ENCODE results near the gene GRXCR1. TPM values are rescaled to one million over a fixed set of nuclear protein-coding genes. Genes with fewer than 3 reads are reported as not detected.

The GRXCR1 gene
- total RNA-seq, 4 donors from 2014 or later, result not detected

DNA sequence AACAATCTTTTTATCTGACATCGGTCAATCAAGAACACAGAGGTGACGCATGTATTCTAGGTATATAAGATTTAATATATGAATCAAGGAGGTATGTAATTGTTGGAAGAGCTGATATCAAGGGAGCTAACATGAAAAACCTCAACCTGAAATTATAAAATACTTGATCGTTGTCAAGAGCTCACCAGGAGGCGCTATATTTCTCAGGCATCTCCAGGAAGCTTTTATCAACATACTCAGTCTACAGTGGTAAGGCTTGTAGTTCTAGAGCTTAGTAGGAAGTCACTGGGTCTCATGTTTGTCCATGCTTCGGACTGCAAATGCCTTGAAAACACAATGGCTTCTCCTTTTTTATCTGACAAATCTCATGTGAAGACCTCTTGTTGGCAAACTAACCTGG lies 156.1 kb downstream of the GRXCR1 start:
- no peak overlapping the region for H3K4me3 ChIP-seq
- DNase-seq (no peak), ATAC-seq (no peak)
- no peak for TF ChIP-seq POLR2A (IDR thresholded peaks at IDR 0.05)
- TF ChIP-seq, protein P1, sequence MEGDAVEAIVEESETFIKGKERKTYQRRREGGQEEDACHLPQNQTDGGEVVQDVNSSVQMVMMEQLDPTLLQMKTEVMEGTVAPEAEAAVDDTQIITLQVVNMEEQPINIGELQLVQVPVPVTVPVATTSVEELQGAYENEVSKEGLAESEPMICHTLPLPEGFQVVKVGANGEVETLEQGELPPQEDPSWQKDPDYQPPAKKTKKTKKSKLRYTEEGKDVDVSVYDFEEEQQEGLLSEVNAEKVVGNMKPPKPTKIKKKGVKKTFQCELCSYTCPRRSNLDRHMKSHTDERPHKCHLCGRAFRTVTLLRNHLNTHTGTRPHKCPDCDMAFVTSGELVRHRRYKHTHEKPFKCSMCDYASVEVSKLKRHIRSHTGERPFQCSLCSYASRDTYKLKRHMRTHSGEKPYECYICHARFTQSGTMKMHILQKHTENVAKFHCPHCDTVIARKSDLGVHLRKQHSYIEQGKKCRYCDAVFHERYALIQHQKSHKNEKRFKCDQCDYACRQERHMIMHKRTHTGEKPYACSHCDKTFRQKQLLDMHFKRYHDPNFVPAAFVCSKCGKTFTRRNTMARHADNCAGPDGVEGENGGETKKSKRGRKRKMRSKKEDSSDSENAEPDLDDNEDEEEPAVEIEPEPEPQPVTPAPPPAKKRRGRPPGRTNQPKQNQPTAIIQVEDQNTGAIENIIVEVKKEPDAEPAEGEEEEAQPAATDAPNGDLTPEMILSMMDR (IDR thresholded peaks at IDR 0.05 in 4 of 5, conservative IDR thresholded peaks at IDR 0.05 in 1 of 5), result no peak
- no peak overlapping the region for H3K27ac ChIP-seq
- no peaks in the 10 kb centered on the region for H3K9me3 ChIP-seq
- intact Hi-C loops (cut with DNase I; ENCODE audit: low total_unique reads), result no loop called here
- in situ Hi-C loops (cut with MboI; ENCODE audit: low sequenced_read_pairs in 4 of 4), result no loop called here
- no peaks in the 10 kb centered on the region for H3K36me3 ChIP-seq
- no peaks in the 10 kb centered on the region for H3K4me1 ChIP-seq
- H3K27me3 ChIP-seq, result no peaks in the 10 kb centered on the region

DNA sequence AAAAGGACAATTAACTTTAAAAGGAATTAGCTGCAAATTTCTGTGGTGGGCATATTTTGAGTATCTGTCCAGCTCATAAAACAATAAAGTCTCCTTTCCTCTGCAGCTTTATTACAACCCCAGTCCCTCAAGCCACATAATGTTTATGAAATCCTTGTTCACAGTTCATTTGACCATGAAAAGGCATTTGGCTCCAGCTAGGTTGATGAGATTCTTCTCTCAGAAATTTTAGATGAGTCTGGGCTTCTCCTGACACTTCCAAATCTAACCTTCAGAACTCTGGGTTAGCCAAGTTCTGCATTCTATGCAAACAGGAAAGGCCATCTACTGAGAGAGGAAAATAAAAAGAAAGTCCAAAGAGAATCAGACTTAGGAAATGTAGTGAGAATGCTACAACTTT lies 156.8 kb downstream of the GRXCR1 start:
- Histone ChIP-seq H3K4me3 (no peak overlapping the region), H3K27me3 (no peaks in the 10 kb centered on the region), H3K4me1 (no peaks in the 10 kb centered on the region), H3K36me3 (no peaks in the 10 kb centered on the region), H3K27ac (no peak overlapping the region), H3K9me3 (no peaks in the 10 kb centered on the region)
- in situ Hi-C loops (cut with MboI; ENCODE audit: low sequenced_read_pairs in 4 of 4), result no loop called here
- no peak for TF ChIP-seq POLR2A (IDR thresholded peaks at IDR 0.05)
- TF ChIP-seq, protein P1 (IDR thresholded peaks at IDR 0.05 in 4 of 5, conservative IDR thresholded peaks at IDR 0.05 in 1 of 5), result no peak
- DNase-seq (no peak), ATAC-seq (no peak)
- intact Hi-C loops (cut with DNase I; ENCODE audit: low total_unique reads), result no loop called here

DNA sequence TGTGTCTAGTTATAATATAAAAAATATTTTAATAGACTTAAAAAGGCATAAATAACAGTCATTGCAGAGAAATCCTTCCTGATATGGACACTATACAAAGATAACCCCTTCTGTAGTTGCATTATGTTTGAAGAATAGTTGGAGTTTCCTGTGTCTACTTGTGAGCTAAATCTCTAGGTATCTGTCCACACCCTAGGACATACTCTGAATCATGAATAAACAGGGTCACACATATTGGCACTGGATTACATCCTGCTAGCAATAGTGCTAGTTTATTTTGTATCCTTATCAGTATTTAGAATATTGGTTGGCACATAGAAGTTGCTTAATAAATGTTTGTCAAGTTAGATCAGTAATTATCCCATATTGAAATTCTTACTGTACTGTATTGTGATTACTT lies 173.9 kb downstream of the GRXCR1 start:
- DNase-seq, result no peak
- ATAC-seq, result no peak
- no peaks in the 10 kb centered on the region for H3K36me3 ChIP-seq
- intact Hi-C loops (cut with DNase I; ENCODE audit: low total_unique reads), result no loop called here
- no peak overlapping the region for H3K27ac ChIP-seq
- no peak overlapping the region for H3K4me3 ChIP-seq
- in situ Hi-C loops (cut with MboI; ENCODE audit: low sequenced_read_pairs in 4 of 4), result no loop called here
- H3K27me3 ChIP-seq, result no peaks in the 10 kb centered on the region
- TF ChIP-seq, protein P1 (IDR thresholded peaks at IDR 0.05 in 4 of 5, conservative IDR thresholded peaks at IDR 0.05 in 1 of 5), result no peak
- TF ChIP-seq POLR2A (IDR thresholded peaks at IDR 0.05), result no peak
- no peaks in the 10 kb centered on the region for H3K9me3 ChIP-seq
- no peaks in the 10 kb centered on the region for H3K4me1 ChIP-seq

DNA sequence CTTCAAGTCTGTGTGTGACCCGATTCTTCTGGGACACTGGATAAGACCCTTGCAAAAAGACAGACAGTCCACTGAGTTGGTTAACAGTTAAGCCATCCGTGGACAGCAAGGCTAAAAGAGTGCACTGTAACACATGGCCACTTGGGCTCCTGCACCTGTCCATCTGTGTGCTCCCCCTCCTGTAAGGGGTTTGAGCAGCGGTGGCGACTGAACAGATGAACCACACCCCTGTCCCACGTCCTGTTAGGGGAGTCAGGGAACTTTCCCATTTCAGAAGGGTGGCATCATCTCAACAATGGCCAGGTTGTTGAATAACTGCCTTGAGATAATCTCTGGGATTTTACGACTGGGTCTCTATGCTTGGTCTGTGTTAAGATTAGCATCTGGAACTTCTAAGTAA lies 178.6 kb downstream of the GRXCR1 start:
- DNase-seq (no peak), ATAC-seq (no peak)
- H3K36me3 ChIP-seq, result no peaks in the 10 kb centered on the region
- H3K27ac ChIP-seq, result no peak overlapping the region
- no peak overlapping the region for H3K4me3 ChIP-seq
- no peaks in the 10 kb centered on the region for H3K27me3 ChIP-seq
- intact Hi-C loops (cut with DNase I; ENCODE audit: low total_unique reads), result no loop called here
- in situ Hi-C loops (cut with MboI; ENCODE audit: low sequenced_read_pairs in 4 of 4), result no loop called here
- no peaks in the 10 kb centered on the region for H3K9me3 ChIP-seq
- no peaks in the 10 kb centered on the region for H3K4me1 ChIP-seq
- TF ChIP-seq, protein P1 (IDR thresholded peaks at IDR 0.05 in 4 of 5, conservative IDR thresholded peaks at IDR 0.05 in 1 of 5), result no peak
- TF ChIP-seq POLR2A (IDR thresholded peaks at IDR 0.05), result no peak

Other genes starting within 250 kb of the GRXCR1 start
- 10 to 100 TPM; 23.8 to 74.2 (median 31.1) TPM for gene ATP8A1, start 235.6 kb upstream of the GRXCR1 start, total RNA-seq